Panc1 (cell line): ENCODE measurements around the gene TERT. TPM values are rescaled to one million over a fixed set of nuclear protein-coding genes. Genes with fewer than 3 reads are reported as not detected.

ENCODE experiments used
- ATAC-seq: fragments of 200-7000 bp; cut with Tn5 transposase; 2 replicates; pipeline ENCODE4 v1.9.1; 2020; ENCODE audit warnings: mild to moderate bottlenecking, moderate library complexity
- BruUV-seq: library from RNA; stranded (reverse); fragments of 400-500 nt; replicated peaks from 2 replicates; lab custom pipeline; 2021; lab: Mats Ljungman, UMichigan
- CTCF ChIA-PET: fragments of 300-600 bp; sonication (Branson Sonifier 250); formaldehyde crosslinking; loops from one replicate; lab custom pipeline; 2022; ENCODE audit warnings: antibody characterized with exemption; lab: Charles Lee
- POLR2A ChIA-PET: fragments of 300-600 bp; sonication (Branson Sonifier 250); formaldehyde crosslinking; loops from one replicate; lab custom pipeline; 2022; ENCODE audit warnings: antibody characterized with exemption; lab: Charles Lee
- DNase-seq: peaks from one replicate; pipeline ENCODE4 v3.0.0-alpha.2; 2010; ENCODE audit warnings: low read depth, low spot score
- H3K27ac ChIP-seq: 2 replicates; pipeline ENCODE4 v1.5.1; 2011; ENCODE audit warnings: mild to moderate bottlenecking, low read length, inconsistent platforms
- H3K27me3 ChIP-seq: fragments of 200-500 bp; sonication (Bioruptor generic); 2 replicates; pipeline ENCODE4 v1.6.0; 2014; ENCODE audit warnings: low read length, inconsistent platforms; ENCODE audit not compliant: control insufficient read depth, insufficient read depth
- H3K36me3 ChIP-seq: fragments of 200-500 bp; sonication (Bioruptor generic); 2 replicates; pipeline ENCODE4 v1.5.1; 2014; ENCODE audit warnings: inconsistent platforms, mild to moderate bottlenecking, low read length, moderate library complexity; ENCODE audit not compliant: control insufficient read depth, insufficient read depth
- H3K4me1 ChIP-seq: 2 replicates; pipeline ENCODE4 v1.5.1; 2011; ENCODE audit warnings: inconsistent platforms, mild to moderate bottlenecking, low read length, moderate library complexity; ENCODE audit not compliant: control insufficient read depth, insufficient read depth
- H3K4me3 ChIP-seq, 2 experiments: 2 replicates each; pipeline ENCODE4 v1.5.1; 2011 to 2012; ENCODE audit warnings: low read depth in 2 of 2, low read length in 2 of 2, mild to moderate bottlenecking in 2 of 2, inconsistent platforms in 1 of 2, moderate library complexity in 1 of 2
- H3K9me3 ChIP-seq: fragments of 200-500 bp; sonication (Bioruptor generic); 2 replicates; pipeline ENCODE4 v1.5.1; 2014; ENCODE audit warnings: low read depth, mild to moderate bottlenecking, inconsistent platforms, low read length, moderate library complexity; ENCODE audit not compliant: control insufficient read depth, insufficient read depth
- CTCF ChIP-seq: fragments of 450-650 bp; IDR thresholded peaks from 2 replicates; pipeline ENCODE4 v1.5.1; 2017; ENCODE audit warnings: mild to moderate bottlenecking
- POLR2AphosphoS5 ChIP-seq: IDR thresholded peaks from 2 replicates; pipeline ENCODE4 v1.6.1; 2012; ENCODE audit warnings: mild to moderate bottlenecking, low read depth, low read length, moderate library complexity
- REST ChIP-seq, 2 experiments: IDR thresholded peaks; 2 replicates each; pipeline ENCODE4 v1.6.1; 2011 to 2012; ENCODE audit warnings: low read depth in 2 of 2, control low read depth in 1 of 2, low read length in 1 of 2, mild to moderate bottlenecking in 1 of 2, moderate library complexity in 1 of 2; ENCODE audit not compliant: insufficient read depth in 1 of 2
- SIN3A ChIP-seq: IDR thresholded peaks from 2 replicates; pipeline ENCODE4 v1.6.1; 2012; ENCODE audit warnings: low read depth, mild to moderate bottlenecking, low read length, moderate library complexity, borderline replicate concordance; ENCODE audit not compliant: insufficient read depth
- TCF7L2 ChIP-seq: IDR thresholded peaks from 2 replicates; pipeline ENCODE4 v1.6.1; 2011; ENCODE audit warnings: mild to moderate bottlenecking, low read depth, low read length, inconsistent platforms
- in situ Hi-C: cut with HindIII; loops from 2 replicates; pipeline ENCODE4 v1.10.0; 2016; ENCODE audit warnings: low sequenced_read_pairs, low pct_unique_long_range_greater_than_20kb
- intact Hi-C: fragments of 100-400 bp; cut with micrococcal nuclease; formaldehyde crosslinking; loops from one replicate; pipeline ENCODE4 v1.10.0; 2022; ENCODE audit not compliant: unreplicated experiment
- total RNA-seq: library from RNA; stranded (reverse); gene quantifications from one replicate; pipeline ENCODE4 v1.2.1, GENCODE V29; 2021; ENCODE audit not compliant: unreplicated experiment

Gene TERT
- total RNA-seq, 1 experiment from 2014 or later: 8.9 TPM

DNA sequence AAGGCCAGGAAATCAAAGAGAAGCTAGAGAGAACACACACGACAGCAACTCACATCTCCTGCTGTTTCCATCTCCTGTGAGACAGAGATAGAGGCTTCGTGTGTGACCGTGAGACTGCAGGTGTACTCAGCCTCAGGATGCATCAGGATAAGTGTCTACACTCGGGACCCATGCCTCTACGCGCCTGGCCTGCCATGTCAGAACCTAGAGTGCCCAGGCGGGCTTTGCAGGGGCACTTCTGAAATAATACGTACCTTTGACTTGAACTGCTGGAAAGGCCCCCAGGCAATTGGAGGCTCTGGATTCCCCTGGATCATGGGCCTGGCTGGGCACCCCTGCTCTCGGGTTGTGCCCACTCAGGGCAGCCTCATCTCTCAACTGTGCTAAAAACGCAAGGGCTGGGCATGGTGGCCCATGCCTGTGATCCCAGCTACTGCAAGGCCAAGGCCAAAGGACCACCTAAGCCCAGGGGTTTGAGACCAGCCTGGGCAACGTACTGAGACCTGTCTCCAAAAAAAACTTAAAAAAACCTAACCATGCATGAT lies 37.1 kb upstream of the TERT start:
- Histone ChIP-seq H3K9me3 (no peaks in the 10 kb centered on the region), H3K27me3 (no peaks in the 10 kb centered on the region), H3K36me3 (peaks cover 6% of the 10 kb centered on the region), H3K27ac (no peak overlapping the region), H3K4me1 (no peaks in the 10 kb centered on the region; the same call in 1 of the 2 replicates), H3K4me3 (no peak overlapping the region)
- TF ChIP-seq TCF7L2: no peak
- no peak for TF ChIP-seq SIN3A
- TF ChIP-seq REST (IDR thresholded peaks at IDR 0.05; ENCODE audit: insufficient read depth in 1 of 2, low read depth in 2 of 2, low read length in 1 of 2): no peak
- TF ChIP-seq POLR2AphosphoS5: no peak
- TF ChIP-seq CTCF: no peak
- intact Hi-C loops (no loop called here), in situ Hi-C loops (no loop called here)
- ChIA-PET POLR2A (no interaction called here), CTCF (no interaction called here)
- DNase-seq (no peak), ATAC-seq (peak; percentile 5; the same call in 1 of the 2 replicates)
- BruUV-seq: no TSS peak

DNA sequence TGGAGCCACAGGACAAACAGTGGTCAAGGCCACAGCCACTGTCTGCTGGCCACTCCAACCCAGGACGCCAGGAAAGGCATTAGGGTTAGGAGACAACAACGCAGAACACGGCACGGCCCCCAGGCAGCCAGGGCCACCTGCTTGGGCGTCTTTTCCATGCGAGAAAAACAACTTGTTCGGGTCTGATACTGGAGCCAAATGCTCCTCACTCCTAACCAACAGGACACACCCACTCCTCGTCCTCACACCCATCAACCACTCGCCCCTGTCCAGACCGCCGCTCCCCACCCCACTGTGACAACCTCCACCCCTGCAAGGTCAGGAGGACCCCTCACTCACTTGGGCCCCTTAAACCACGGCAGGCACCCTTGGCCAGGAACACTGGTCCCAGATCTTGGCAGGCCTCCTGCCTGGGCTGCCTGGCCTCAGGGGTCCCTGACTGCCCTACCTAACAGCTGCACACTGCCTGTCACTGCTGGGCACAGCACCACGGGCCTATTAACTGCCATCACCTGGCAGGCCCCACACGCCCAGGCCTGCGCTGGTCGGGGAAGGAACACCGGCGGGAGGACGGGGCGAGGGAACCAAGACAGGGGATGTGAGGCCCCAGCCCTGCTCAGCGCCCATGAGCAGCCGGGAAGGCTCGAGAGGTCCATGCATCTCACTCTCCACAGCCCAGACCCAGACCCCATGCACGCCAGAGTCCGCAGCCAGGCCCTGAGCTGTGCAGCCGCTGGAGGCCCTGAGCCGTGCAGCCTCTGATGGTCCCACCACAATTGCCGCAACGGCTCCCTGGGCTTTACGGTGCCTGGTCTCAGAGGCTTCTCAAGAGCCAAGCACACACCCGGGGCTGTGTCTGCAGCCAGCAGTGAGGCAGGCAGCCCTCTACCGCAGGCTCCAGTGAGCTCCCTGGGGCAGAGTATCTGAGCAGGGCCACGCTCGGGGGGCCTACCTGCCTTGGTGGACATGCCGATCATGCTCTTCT lies 36.3 kb upstream of the TERT start:
- Histone ChIP-seq H3K4me3 (no peak overlapping the region), H3K27ac (no peak overlapping the region), H3K9me3 (no peaks in the 10 kb centered on the region), H3K4me1 (peaks cover 3% of the 10 kb centered on the region), H3K27me3 (no peaks in the 10 kb centered on the region), H3K36me3 (peaks cover 6% of the 10 kb centered on the region; the same call in 1 of the 2 replicates)
- no TSS peak for BruUV-seq
- ATAC-seq (0 out of 2 replicates have a peak, but pooled peaks have one; percentile 33), DNase-seq (no peak)
- TF ChIP-seq TCF7L2 (no peak), POLR2AphosphoS5 (no peak), SIN3A (no peak), REST (IDR thresholded peaks at IDR 0.05; ENCODE audit: insufficient read depth in 1 of 2, low read depth in 2 of 2, low read length in 1 of 2) (no peak), CTCF (no peak)
- intact Hi-C loops: no loop called here
- ChIA-PET CTCF (no interaction called here), POLR2A (no interaction called here)
- in situ Hi-C loops: no loop called here
